ENCODE results near the gene HAO2.

HAO2 gene

DNA sequence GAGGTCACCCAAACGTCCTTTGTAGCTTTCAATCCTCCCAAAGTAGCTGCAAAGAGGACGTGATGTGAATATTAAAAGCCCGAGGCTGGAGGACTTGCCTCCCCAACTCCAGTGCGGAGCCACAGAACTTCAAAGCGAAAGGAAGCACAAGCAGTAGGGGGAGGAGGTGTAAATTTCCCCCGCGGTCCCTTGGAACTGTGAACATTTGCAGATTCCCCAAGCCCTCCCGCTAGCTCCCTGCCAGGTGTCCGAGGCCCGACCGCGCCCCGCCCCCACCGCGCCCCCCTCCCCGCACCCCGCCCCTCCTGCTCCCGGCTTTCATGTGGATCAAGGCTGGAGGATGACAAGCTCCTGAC, 41.5 kb upstream of the HAO2 start:
- no peak overlapping the region for H3K4me3 ChIP-seq (ENCODE audit: low read depth, low read length)
- DNase-seq (ENCODE audit: low read depth) = no peak

DNA sequence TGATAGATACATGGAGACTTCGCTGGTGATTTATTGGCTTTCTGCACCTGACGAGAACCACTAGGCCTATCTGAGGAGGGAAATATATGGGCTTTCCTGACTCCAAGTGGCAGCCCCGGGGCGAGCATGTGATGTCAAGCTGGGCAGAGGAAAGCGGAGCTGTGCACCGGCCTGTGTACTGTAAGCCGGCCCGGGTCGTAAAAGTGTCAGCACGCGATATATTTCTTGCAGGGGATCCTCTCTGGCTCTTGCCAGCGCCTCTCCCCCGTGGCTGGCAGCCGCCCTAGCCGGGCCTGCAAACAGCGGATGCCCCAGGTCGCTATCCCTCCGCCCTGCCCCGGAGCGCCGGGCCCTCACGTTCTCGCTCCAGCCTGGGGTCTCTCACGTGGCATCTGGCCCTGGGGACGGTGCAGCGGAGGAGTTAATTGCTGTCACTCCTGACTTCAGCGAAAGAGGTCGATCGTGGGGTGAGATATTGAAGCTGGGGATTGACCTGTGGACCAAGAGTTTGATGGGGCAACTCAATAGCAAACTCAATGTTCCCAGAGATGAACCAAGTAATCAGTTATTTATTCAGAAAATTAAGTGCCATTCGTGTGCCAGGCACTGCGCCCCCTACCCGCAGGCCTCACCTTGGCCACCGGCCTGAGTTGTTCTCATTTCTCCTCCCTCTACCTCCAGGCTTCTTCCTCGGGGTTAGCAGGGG, 41.0 kb upstream of the HAO2 start:
- TF ChIP-seq, protein P1, sequence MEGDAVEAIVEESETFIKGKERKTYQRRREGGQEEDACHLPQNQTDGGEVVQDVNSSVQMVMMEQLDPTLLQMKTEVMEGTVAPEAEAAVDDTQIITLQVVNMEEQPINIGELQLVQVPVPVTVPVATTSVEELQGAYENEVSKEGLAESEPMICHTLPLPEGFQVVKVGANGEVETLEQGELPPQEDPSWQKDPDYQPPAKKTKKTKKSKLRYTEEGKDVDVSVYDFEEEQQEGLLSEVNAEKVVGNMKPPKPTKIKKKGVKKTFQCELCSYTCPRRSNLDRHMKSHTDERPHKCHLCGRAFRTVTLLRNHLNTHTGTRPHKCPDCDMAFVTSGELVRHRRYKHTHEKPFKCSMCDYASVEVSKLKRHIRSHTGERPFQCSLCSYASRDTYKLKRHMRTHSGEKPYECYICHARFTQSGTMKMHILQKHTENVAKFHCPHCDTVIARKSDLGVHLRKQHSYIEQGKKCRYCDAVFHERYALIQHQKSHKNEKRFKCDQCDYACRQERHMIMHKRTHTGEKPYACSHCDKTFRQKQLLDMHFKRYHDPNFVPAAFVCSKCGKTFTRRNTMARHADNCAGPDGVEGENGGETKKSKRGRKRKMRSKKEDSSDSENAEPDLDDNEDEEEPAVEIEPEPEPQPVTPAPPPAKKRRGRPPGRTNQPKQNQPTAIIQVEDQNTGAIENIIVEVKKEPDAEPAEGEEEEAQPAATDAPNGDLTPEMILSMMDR (IDR thresholded peaks at IDR 0.05; ENCODE audit: low read depth, low read length, missing control alignments) = peak; percentile 53
- DNase-seq (ENCODE audit: low read depth) = no peak
- H3K4me3 ChIP-seq (ENCODE audit: low read depth, low read length) = no peak overlapping the region

More for the DNA sequence above, 41.5 kb upstream of the HAO2 start:
- TF ChIP-seq, protein P1 (IDR thresholded peaks at IDR 0.05; ENCODE audit: low read depth, low read length, missing control alignments) = no peak

DNA sequence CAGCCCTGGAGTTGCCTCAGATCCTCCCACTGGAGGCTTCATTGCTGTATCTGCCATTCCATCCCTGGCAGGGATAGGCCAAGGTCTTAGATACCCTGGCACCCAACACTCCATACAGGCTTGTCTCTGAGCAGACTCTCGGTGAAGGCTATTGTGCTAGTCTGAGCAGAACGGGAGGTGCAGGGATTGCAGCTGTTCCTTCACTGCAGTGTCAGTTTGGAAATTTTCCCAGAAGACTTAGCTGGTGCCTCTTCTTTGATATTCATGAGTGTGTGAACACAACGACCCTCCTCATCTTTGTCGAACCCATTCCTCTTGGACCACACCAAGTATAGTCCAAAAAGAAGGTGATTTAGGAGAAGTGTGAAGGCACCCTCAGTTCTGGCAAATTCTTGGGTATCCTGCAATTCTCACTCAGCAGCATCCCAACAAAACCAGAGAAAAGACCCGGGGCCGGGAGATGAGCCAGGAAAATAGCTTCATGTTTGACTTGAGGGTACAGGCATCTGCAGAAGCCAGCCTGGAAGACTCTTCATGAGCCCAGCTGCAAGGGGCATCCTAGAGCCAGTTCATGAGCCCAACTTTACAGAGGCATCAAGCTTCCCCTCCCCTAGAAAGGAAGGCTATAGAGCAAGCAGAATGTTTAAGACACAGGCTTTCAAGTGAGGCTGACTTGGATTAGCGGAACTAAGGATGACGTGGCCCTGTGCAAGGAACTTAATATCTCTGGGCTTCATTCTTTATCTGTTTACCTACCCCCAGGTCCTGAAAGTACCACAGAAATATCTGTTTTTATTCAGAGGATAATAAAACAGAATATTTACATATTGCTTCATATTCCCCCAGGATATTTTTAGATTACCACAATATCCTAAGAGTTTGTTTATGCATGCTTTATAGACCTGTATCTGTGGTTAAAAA, 38.8 kb upstream of the HAO2 start:
- no peak overlapping the region for H3K4me3 ChIP-seq (ENCODE audit: low read depth, low read length)
- TF ChIP-seq, protein P1 (IDR thresholded peaks at IDR 0.05; ENCODE audit: low read depth, low read length, missing control alignments) = no peak
- no peak for DNase-seq (ENCODE audit: low read depth)

DNA sequence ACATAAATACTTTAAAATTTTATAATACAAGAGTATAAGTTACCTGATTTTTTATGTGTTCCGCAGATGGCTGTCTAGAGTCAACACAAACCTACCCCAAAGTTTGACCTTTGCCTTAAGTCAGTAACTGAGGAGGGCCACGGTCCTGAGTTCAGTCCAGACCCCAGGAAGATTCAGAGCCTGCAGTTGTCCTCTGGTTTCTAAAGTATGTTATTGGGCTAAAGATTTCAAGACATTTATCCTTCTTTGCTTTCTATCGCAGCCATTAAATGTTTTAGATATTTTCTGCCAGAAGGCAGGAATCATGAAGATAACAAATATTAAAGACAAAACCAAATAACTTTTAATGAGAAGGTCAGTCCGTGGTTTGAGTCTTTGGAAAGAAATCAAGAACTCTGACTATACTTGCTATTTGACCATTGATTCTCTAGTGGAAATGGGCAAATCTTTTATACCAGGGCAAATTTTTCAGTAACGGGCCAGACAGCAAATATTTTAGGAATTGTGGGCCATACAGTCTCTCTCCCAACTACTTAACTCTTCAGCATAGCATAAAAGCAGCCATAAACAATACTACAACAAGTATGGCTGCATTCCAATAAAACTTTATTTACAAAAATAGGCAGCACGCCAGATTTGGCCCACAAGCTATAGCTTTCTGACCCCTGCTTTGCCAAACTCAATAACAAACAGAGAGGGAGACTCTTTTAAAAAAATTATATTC, 38.0 kb upstream of the HAO2 start:
- no peak for DNase-seq (ENCODE audit: low read depth)
- TF ChIP-seq, protein P1 (IDR thresholded peaks at IDR 0.05; ENCODE audit: low read depth, low read length, missing control alignments) = no peak
- no peak overlapping the region for H3K4me3 ChIP-seq (ENCODE audit: low read depth, low read length)

DNA sequence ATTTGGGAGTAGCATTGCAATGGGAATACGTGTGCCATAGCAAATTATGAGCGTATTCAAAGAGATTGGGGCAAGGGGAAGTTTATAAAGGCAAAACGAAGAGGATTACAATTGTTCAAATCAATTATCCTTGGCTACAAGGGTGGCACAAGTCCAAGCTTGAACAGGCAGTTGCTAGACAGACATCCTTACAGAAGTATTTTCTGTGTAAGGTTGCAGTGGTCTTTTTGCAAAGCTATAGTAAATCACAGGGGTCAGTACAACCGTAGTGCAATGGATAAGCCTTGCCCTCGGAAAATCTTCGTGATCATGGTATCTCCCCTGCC, 37.4 kb upstream of the HAO2 start:
- DNase-seq (ENCODE audit: low read depth) = no peak
- no peak overlapping the region for H3K4me3 ChIP-seq (ENCODE audit: low read depth, low read length)
- TF ChIP-seq, protein P1 (IDR thresholded peaks at IDR 0.05; ENCODE audit: low read depth, low read length, missing control alignments) = no peak

DNA sequence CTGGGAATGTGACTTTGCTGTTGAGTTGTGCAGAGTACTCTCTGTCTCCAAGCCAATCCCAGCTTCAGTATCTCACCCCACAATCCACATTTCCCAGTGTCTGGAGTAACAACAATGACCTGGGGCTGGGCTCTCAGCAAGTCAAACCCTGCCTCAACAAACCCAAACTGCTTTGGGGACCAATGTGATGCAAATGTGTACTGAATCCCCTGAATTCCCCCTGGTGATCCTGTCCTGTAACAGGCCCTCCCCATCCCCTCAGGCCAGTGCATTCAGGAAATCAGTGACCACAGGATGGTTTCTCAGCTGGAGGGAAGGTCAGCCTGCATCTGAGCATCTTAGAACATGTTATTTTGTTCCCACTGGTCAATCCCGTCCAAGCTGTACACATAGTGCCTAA, 36.7 kb upstream of the HAO2 start:
- no peak overlapping the region for H3K4me3 ChIP-seq (ENCODE audit: low read depth, low read length)
- DNase-seq (ENCODE audit: low read depth) = no peak
- TF ChIP-seq, protein P1 (IDR thresholded peaks at IDR 0.05; ENCODE audit: low read depth, low read length, missing control alignments) = no peak
